HG03039 (cell line): ENCODE results near the gene SP2.
"Not testable (repeated sequence)": the region's sequence is repeated elsewhere in the genome, so short reads cannot be mapped to it uniquely, and the experiment has no call there.

Experiments
- ATAC-seq: cut with Tn5 transposase; IDR thresholded peaks from one replicate; pipeline ENCODE4 v1.9.1; 2021; ENCODE audit warnings: mild to moderate bottlenecking, moderate library complexity; ENCODE audit not compliant: unreplicated experiment

SP2 gene

GRCh38 chr17:47917581-47917980, 21.5 kb downstream of the SP2 start:
- ATAC-seq, result no peak

- ATAC-seq, result no peak
Measured at GRCh38 chr17:47918006-47918405, 22.0 kb downstream of the SP2 start.

- ATAC-seq, result no peak
Measured at GRCh38 chr17:47918991-47919390, 23.0 kb downstream of the SP2 start.

- not testable (repeated sequence) for ATAC-seq
Measured at GRCh38 chr17:47919889-47920288, 23.9 kb downstream of the SP2 start.

- ATAC-seq, result no peak
Measured at GRCh38 chr17:47924785-47925677, 29.0 kb downstream of the SP2 start.

- ATAC-seq, result no peak
Measured at GRCh38 chr17:47925678-47925988, 29.6 kb downstream of the SP2 start.

GRCh38 chr17:47927821-47928400, 31.9 kb downstream of the SP2 start:
- no peak for ATAC-seq

- no peak for ATAC-seq
Measured at GRCh38 chr17:47928415-47928814, 32.4 kb downstream of the SP2 start.

- no peak for ATAC-seq
Measured at GRCh38 chr17:47929218-47930000, 33.4 kb downstream of the SP2 start.

- no peak for ATAC-seq
Measured at GRCh38 chr17:47931848-47932247, 35.8 kb downstream of the SP2 start.

- no peak for ATAC-seq
Measured at GRCh38 chr17:47934856-47935255, 38.8 kb downstream of the SP2 start.

- not testable (repeated sequence) for ATAC-seq
Measured at GRCh38 chr17:47935468-47935867, 39.4 kb downstream of the SP2 start.

GRCh38 chr17:47935961-47936360, 39.9 kb downstream of the SP2 start:
- no peak for ATAC-seq

- ATAC-seq, result no peak
Measured at GRCh38 chr17:47937941-47938340, 41.9 kb downstream of the SP2 start.

- ATAC-seq, result peak; percentile 82
Measured at GRCh38 chr17:47941246-47942095, 45.4 kb downstream of the SP2 start, which contains the start of gene PNPO. Gene PNPO (plus strand): TSS chr17:47941571. CDS start chr17:47941676, 105 bp downstream.

GRCh38 chr17:47942096-47942510, 46.1 kb downstream of the SP2 start:
- no peak for ATAC-seq

GRCh38 chr17:47942568-47942967, 46.5 kb downstream of the SP2 start:
- no peak for ATAC-seq

GRCh38 chr17:47945080-47945479, 49.0 kb downstream of the SP2 start:
- ATAC-seq, result no peak

GRCh38 chr17:47945529-47946508, 49.8 kb downstream of the SP2 start:
- no peak for ATAC-seq

GRCh38 chr17:47946516-47946915, 50.5 kb downstream of the SP2 start:
- ATAC-seq, result no peak
